ENCODE data around the gene PHACTR2.
A peak's percentile ranks its signal among the peaks of the same experiment; 100 is the strongest.

PHACTR2 gene

DNA sequence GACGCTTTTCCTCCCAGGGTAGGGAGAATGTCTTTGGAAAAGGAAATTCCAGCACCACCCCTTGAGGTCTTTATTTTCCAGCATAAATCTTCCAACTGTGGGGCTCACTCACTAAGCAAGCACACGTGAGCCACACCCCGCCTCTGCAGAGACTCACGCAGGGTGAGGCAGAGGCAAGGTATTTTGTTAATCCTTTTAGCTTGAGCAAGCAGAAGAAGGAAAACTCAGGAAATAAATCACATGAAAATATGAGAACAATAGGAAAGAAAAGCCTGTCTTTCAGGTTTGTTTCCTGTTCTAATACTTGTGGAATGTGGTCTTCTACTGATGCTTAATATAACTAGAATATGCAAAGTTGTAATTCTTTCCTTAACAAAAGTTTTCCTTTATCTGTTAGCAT, 4.1 kb upstream of the PHACTR2 start:
- peak; percentile 41 for DNase-seq (ENCODE audit: low spot score)
- no peak overlapping the region for H2BK12ac ChIP-seq (ENCODE audit: low read length)
- no peak overlapping the region for H2BK5ac ChIP-seq (ENCODE audit: low read length)
- H3K4ac ChIP-seq (ENCODE audit: low read length) = no peak overlapping the region
- no peak overlapping the region for H3K4me3 ChIP-seq (ENCODE audit: low read length in 2 of 2)
- no peak overlapping the region for H2AK5ac ChIP-seq (ENCODE audit: low read depth, low read length)
- no peaks in the 10 kb centered on the region for H3K79me1 ChIP-seq (ENCODE audit: low read depth, low read length)
- no peak overlapping the region for H3K9ac ChIP-seq (ENCODE audit: low read depth, low read length, poor library complexity)
- no peak overlapping the region for H2BK120ac ChIP-seq (ENCODE audit: low read depth, low read length)
- WGBS, 2 donors (ENCODE audit: extremely low coverage in 2 of 2, insufficient read length in 2 of 2, insufficient replicate concordance in 1 of 2) = no CpG with 5 or more reads among the region's 4 CpGs
- H2BK15ac ChIP-seq (ENCODE audit: low read length) = no peak overlapping the region
- no peak overlapping the region for H4K8ac ChIP-seq (ENCODE audit: low read depth, low read length)
- no peak overlapping the region for H4K91ac ChIP-seq (ENCODE audit: low read depth, low read length, poor library complexity)
- no peaks in the 10 kb centered on the region for H3K27me3 ChIP-seq (ENCODE audit: control insufficient read depth in 3 of 3, insufficient read depth in 3 of 3, low read depth in 1 of 3, low read length in 3 of 3)
- H3K4me2 ChIP-seq (ENCODE audit: insufficient read depth, low read length, poor library complexity, severe bottlenecking) = no peak overlapping the region
- no peak overlapping the region for H3K27ac ChIP-seq (replicated peaks; ENCODE audit: low read length)
- H3K36me3 ChIP-seq (replicated peaks in 1 of 2; ENCODE audit: control insufficient read depth in 2 of 2, insufficient read depth in 2 of 2, low read length in 2 of 2) = no peaks in the 10 kb centered on the region
- no peak overlapping the region for H3K18ac ChIP-seq (ENCODE audit: low read length)
- peaks cover 10 to 19% of the 10 kb centered on the region in 2 donors for H3K4me1 ChIP-seq (ENCODE audit: control insufficient read depth in 2 of 2, insufficient read depth in 1 of 2, low read depth in 1 of 2, low read length in 2 of 2)
- H3K9me3 ChIP-seq (replicated peaks in 1 of 2; ENCODE audit: control insufficient read depth in 2 of 2, insufficient read depth in 1 of 2, low read depth in 1 of 2, low read length in 2 of 2) = no peaks in the 10 kb centered on the region
- no peak overlapping the region for H3K23ac ChIP-seq (ENCODE audit: low read depth, low read length, poor library complexity)
- H3K14ac ChIP-seq (ENCODE audit: low read length) = no peak overlapping the region
- H2AFZ ChIP-seq (ENCODE audit: low read length) = no peak overlapping the region

DNA sequence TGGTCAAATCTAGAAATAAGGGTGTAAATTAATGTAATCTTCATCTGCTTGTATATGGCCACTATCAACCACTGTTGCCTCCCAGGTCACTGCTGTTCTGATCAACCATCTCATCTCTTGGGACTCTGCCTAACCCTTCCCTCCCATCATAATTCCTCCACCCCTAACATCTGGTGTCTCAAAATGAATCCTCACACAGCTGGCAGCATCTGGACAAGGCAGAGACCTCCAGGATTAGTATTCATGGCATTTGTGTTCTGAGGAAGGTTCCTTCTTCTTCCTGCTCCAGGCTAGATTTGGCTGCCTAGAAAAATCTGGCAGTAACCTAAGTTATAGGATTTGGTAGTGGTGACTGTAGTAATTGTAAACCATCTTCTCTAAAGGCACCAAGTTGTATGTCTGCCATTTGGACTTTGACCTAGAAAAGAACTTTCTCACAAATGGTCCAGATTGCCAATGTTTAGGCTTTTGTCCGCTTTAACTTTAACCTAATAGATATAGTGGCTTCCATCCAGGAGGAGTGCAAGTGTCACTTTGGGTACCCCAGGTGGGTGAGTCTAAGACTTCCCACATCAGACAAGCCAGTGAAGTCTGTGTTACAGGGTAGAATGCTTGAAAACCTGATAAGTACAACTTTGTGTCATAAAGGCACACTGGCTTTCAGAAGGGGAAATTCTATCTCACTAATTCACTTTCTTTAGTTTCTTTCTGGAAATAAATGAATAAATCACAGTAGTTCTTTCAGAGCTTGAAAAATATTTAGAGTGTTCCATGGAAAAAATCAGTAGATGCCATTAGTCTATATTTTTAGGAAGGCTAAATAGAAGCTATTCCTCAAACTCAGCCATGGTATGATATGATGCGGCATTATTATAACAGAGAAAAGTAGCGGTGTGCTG, 3.0 kb upstream of the PHACTR2 start:
- no peak overlapping the region for H3K14ac ChIP-seq (ENCODE audit: low read length)
- no peaks in the 10 kb centered on the region for H3K79me1 ChIP-seq (ENCODE audit: low read depth, low read length)
- H2BK120ac ChIP-seq (ENCODE audit: low read depth, low read length) = no peak overlapping the region
- no peak overlapping the region for H2BK15ac ChIP-seq (ENCODE audit: low read length)
- H3K4me2 ChIP-seq (ENCODE audit: insufficient read depth, low read length, poor library complexity, severe bottlenecking) = no peak overlapping the region
- no peak overlapping the region for H3K9ac ChIP-seq (ENCODE audit: low read depth, low read length, poor library complexity)
- no peak overlapping the region for H2BK5ac ChIP-seq (ENCODE audit: low read length)
- H3K23ac ChIP-seq (ENCODE audit: low read depth, low read length, poor library complexity) = no peak overlapping the region
- H2AFZ ChIP-seq (ENCODE audit: low read length) = no peak overlapping the region
- WGBS, 2 donors (ENCODE audit: extremely low coverage in 2 of 2, insufficient read length in 2 of 2, insufficient replicate concordance in 1 of 2) = no CpG with 5 or more reads among the region's 3 CpGs
- H2BK12ac ChIP-seq (ENCODE audit: low read length) = no peak overlapping the region
- DNase-seq (ENCODE audit: low spot score) = no peak
- H3K27me3 ChIP-seq (ENCODE audit: control insufficient read depth in 3 of 3, insufficient read depth in 3 of 3, low read depth in 1 of 3, low read length in 3 of 3) = no peaks in the 10 kb centered on the region
- no peaks in the 10 kb centered on the region for H3K36me3 ChIP-seq (replicated peaks in 1 of 2; ENCODE audit: control insufficient read depth in 2 of 2, insufficient read depth in 2 of 2, low read length in 2 of 2)
- no peak overlapping the region for H4K91ac ChIP-seq (ENCODE audit: low read depth, low read length, poor library complexity)
- no peak overlapping the region for H3K4ac ChIP-seq (ENCODE audit: low read length)
- no peak overlapping the region for H3K18ac ChIP-seq (ENCODE audit: low read length)
- peaks cover 10 to 24% of the 10 kb centered on the region in 2 donors for H3K4me1 ChIP-seq (ENCODE audit: control insufficient read depth in 2 of 2, insufficient read depth in 1 of 2, low read depth in 1 of 2, low read length in 2 of 2)
- H3K4me3 ChIP-seq (ENCODE audit: low read length in 2 of 2) = no peak overlapping the region
- no peak overlapping the region for H4K8ac ChIP-seq (ENCODE audit: low read depth, low read length)
- H2AK5ac ChIP-seq (ENCODE audit: low read depth, low read length) = no peak overlapping the region
- H3K27ac ChIP-seq (replicated peaks; ENCODE audit: low read length) = no peak overlapping the region
- H3K9me3 ChIP-seq (replicated peaks in 1 of 2; ENCODE audit: control insufficient read depth in 2 of 2, insufficient read depth in 1 of 2, low read depth in 1 of 2, low read length in 2 of 2) = no peaks in the 10 kb centered on the region

DNA sequence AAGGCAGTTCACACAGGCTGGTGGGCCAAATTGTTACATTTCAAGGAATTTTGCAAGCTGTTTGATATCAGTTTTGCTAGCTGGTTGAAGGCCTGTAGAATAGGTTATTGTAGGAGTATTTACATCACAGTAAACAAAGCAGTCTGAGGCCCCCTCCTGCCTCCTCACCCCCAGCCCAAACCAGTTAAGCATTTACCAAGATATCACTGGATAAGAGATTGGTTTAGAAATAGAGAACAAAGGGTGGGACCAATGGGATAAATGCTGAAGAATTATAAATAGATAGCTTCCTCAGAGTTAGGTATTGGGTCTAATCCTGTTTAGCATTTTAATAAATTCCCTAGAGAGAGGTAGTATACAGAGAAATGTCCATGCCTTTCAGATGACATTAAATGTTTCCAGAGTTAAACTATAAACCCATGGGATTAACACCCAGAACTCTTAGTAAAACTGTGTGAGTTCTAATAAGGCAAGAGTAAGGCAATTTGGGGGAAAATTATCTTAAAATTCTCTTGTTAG, 2.3 kb upstream of the PHACTR2 start:
- Histone ChIP-seq H3K4ac (ENCODE audit: low read length) (no peak overlapping the region), H3K4me3 (ENCODE audit: low read length in 2 of 2) (no peak overlapping the region), H3K36me3 (replicated peaks in 1 of 2; ENCODE audit: control insufficient read depth in 2 of 2, insufficient read depth in 2 of 2, low read length in 2 of 2) (no peaks in the 10 kb centered on the region), H4K91ac (ENCODE audit: low read depth, low read length, poor library complexity) (no peak overlapping the region), H3K79me1 (ENCODE audit: low read depth, low read length) (no peaks in the 10 kb centered on the region), H3K4me2 (ENCODE audit: insufficient read depth, low read length, poor library complexity, severe bottlenecking) (no peak overlapping the region), H2AK5ac (ENCODE audit: low read depth, low read length) (no peak overlapping the region), H3K14ac (ENCODE audit: low read length) (no peak overlapping the region), H3K9me3 (replicated peaks in 1 of 2; ENCODE audit: control insufficient read depth in 2 of 2, insufficient read depth in 1 of 2, low read depth in 1 of 2, low read length in 2 of 2) (no peaks in the 10 kb centered on the region), H2AFZ (ENCODE audit: low read length) (no peak overlapping the region), H2BK15ac (ENCODE audit: low read length) (no peak overlapping the region), H2BK5ac (ENCODE audit: low read length) (no peak overlapping the region), H3K4me1 (ENCODE audit: control insufficient read depth in 2 of 2, insufficient read depth in 1 of 2, low read depth in 1 of 2, low read length in 2 of 2) (peaks cover 10 to 26% of the 10 kb centered on the region in 2 donors), H3K23ac (ENCODE audit: low read depth, low read length, poor library complexity) (no peak overlapping the region), H2BK120ac (ENCODE audit: low read depth, low read length) (no peak overlapping the region), H4K8ac (ENCODE audit: low read depth, low read length) (no peak overlapping the region), H3K18ac (ENCODE audit: low read length) (no peak overlapping the region), H3K27ac (replicated peaks; ENCODE audit: low read length) (no peak overlapping the region), H3K9ac (ENCODE audit: low read depth, low read length, poor library complexity) (no peak overlapping the region), H3K27me3 (ENCODE audit: control insufficient read depth in 3 of 3, insufficient read depth in 3 of 3, low read depth in 1 of 3, low read length in 3 of 3) (no peaks in the 10 kb centered on the region), H2BK12ac (ENCODE audit: low read length) (no peak overlapping the region)
- DNase-seq (ENCODE audit: low spot score) = no peak

DNA sequence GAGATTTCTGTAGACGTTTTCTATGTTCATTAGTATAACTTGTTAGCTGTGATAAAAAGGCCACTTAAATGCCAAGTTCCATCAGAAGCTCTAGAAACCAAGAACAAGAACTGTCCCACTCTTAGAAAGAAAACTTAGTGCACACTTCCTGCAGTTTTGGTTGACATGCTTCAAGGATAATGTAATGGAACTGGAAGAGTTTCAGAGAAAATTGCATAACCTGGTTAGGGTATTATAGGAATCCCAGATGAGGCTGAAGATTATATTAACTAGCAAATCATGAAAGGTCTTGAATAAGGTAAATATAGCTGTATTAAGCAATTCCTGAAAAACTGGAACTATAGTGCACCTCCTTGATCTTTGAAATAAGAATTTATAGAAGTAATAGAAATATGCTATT, 1.8 kb upstream of the PHACTR2 start:
- Histone ChIP-seq H3K23ac (ENCODE audit: low read depth, low read length, poor library complexity) (no peak overlapping the region), H4K91ac (ENCODE audit: low read depth, low read length, poor library complexity) (no peak overlapping the region), H2BK15ac (ENCODE audit: low read length) (no peak overlapping the region), H3K4me2 (ENCODE audit: insufficient read depth, low read length, poor library complexity, severe bottlenecking) (no peak overlapping the region), H2BK120ac (ENCODE audit: low read depth, low read length) (no peak overlapping the region), H2AFZ (ENCODE audit: low read length) (no peak overlapping the region), H3K9me3 (replicated peaks in 1 of 2; ENCODE audit: control insufficient read depth in 2 of 2, insufficient read depth in 1 of 2, low read depth in 1 of 2, low read length in 2 of 2) (no peaks in the 10 kb centered on the region), H3K9ac (ENCODE audit: low read depth, low read length, poor library complexity) (no peak overlapping the region), H3K4ac (ENCODE audit: low read length) (no peak overlapping the region), H3K4me1 (ENCODE audit: control insufficient read depth in 2 of 2, insufficient read depth in 1 of 2, low read depth in 1 of 2, low read length in 2 of 2) (peaks cover 10 to 29% of the 10 kb centered on the region in 2 donors), H3K36me3 (replicated peaks in 1 of 2; ENCODE audit: control insufficient read depth in 2 of 2, insufficient read depth in 2 of 2, low read length in 2 of 2) (no peaks in the 10 kb centered on the region), H3K79me1 (ENCODE audit: low read depth, low read length) (no peaks in the 10 kb centered on the region), H3K18ac (ENCODE audit: low read length) (no peak overlapping the region), H2BK12ac (ENCODE audit: low read length) (no peak overlapping the region), H3K14ac (ENCODE audit: low read length) (no peak overlapping the region), H3K27me3 (ENCODE audit: control insufficient read depth in 3 of 3, insufficient read depth in 3 of 3, low read depth in 1 of 3, low read length in 3 of 3) (no peaks in the 10 kb centered on the region), H2BK5ac (ENCODE audit: low read length) (no peak overlapping the region), H2AK5ac (ENCODE audit: low read depth, low read length) (no peak overlapping the region), H3K27ac (replicated peaks; ENCODE audit: low read length) (no peak overlapping the region), H4K8ac (ENCODE audit: low read depth, low read length) (no peak overlapping the region), H3K4me3 (ENCODE audit: low read length in 2 of 2) (no peak overlapping the region)
- no CpG with 5 or more reads among the region's 1 CpG for WGBS, 2 donors (ENCODE audit: extremely low coverage in 2 of 2, insufficient read length in 2 of 2, insufficient replicate concordance in 1 of 2)
- no peak for DNase-seq (ENCODE audit: low spot score)
